IPS DF 6.9 (cell line): ENCODE data around the gene STAC2.
A peak's percentile ranks its signal among the peaks of the same experiment; 100 is the strongest.

Experiments used
- DNase-seq: peaks from one replicate; pipeline ENCODE4 v3.0.0-alpha.2; 2013; ENCODE audit warnings: low read depth, low spot score
- H3K27ac ChIP-seq: one replicate; pipeline ENCODE4 v1.5.1; 2013; ENCODE audit warnings: low read length, control low read depth
- H3K27me3 ChIP-seq: 2 replicates; pipeline ENCODE4 v1.6.1; 2013; ENCODE audit warnings: mild to moderate bottlenecking, low read length; ENCODE audit not compliant: control insufficient read depth, insufficient read depth
- H3K36me3 ChIP-seq: 2 replicates; pipeline ENCODE4 v1.6.1; 2013; ENCODE audit warnings: low read length; ENCODE audit not compliant: control insufficient read depth, insufficient read depth
- H3K4me1 ChIP-seq: 2 replicates; pipeline ENCODE4 v1.6.1; 2013; ENCODE audit warnings: low read length; ENCODE audit not compliant: control insufficient read depth, insufficient read depth
- H3K4me3 ChIP-seq: 2 replicates; pipeline ENCODE4 v1.5.1; 2013; ENCODE audit warnings: mild to moderate bottlenecking, low read length
- H3K9me3 ChIP-seq: 2 replicates; pipeline ENCODE4 v1.6.1; 2013; ENCODE audit warnings: low read length, inconsistent platforms; ENCODE audit not compliant: control insufficient read depth, insufficient read depth
- WGBS: extraction: QIAGEN DNeasy Blood & Tissue Kit; methylation state at CpG from one replicate; pipeline ENCODE4 v1.1.7; 2013; ENCODE audit warnings: mixed read lengths, missing lambda C conversion rate; ENCODE audit not compliant: insufficient read length, insufficient coverage; 5-methylcytosine and 5-hydroxymethylcytosine counted together

Gene STAC2

DNA sequence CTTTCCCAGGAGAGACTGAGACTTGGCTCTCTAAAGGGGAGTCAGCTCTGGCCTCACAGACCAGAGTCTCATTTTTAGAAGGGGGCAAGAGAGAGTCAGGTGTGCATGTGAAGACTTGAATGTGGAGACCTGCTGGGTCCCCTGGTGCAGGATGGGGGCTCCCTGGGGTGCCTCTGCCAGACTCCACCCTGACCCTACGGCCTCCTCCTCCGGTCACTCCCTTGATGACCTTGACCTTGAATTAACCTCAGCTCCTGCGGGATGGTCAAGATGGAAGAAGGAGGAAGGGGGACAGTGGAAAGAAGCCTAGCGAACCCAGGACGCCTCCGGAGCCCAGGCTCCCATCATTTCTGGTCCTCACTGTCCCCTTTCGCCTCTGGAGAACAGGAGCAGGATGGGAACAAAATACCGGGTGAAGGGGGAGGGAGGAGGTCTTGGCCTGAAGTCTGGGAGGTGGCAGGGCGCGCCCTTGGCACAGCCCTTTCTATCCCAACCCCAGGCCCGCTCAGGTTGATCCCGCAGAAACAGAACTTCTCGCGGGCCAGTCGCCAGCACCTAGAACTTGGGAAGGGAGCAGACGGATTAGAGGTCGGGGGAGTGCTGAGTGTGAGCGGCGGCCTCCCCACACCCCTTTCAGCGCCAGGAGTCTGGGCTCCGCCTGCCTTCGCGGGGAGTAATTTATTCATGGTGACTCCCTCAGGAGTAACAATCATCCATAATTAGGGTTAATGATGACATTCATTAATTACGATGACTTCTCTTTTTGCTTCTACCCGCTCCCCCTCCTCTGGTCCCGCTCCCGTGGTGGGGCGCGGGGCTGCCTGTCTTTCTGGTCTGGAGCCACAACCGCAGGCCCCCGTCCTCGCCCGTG lies 1.6 kb downstream of the STAC2 start:
- H3K27me3 ChIP-seq = peaks cover 15% of the 10 kb centered on the region; the same call in 1 of the 2 replicates

DNA sequence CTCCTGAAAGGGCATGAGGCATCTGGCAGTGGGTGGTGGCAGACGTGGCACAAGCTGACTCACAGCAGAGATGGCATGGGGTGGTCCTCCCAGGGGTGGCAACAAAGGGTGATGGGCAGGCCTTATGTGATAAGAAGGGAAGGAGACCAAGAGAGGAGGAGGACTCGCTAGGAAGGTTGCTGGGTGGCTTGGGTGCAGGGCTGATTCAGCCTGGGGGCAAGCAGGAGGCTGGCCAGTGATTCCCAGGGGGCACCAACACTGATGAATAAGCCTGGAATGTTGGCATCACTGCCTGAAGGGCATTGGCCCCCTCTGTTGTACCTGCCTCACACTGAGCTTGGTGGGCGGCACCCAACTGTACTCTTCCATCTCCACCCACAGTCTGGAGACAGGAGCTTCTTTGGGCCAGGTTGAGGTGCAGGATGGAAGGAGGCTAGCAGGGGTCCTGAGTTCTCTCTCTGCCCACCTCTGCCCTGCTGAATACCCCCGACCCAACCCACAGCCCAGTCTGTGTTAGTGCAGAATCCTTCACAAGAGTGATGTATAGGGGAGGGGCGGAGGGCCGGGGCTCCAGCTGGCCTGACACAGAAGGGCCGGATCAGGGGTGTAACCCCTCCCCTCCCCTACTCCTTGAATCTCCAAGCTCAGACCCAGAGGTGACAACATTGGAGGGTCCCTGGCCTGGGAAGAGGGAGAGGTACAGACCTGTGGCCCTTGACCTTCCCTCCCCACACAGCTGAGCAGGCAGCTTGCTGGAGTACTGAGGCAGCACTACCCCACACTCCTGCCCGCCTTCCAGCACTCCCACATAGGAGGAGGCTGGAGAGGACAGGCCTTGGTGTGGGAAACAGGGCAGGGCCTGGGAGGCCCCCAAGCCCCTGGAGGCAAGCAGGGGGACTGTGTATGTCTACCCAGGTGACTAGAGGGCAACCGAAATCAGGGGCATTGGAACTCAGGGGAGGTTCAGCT lies 2.6 kb downstream of the STAC2 start:
- DNase-seq = no peak
- Histone ChIP-seq H3K36me3 (no peaks in the 10 kb centered on the region; the same call in 1 of the 2 replicates), H3K27me3 (peaks cover 15% of the 10 kb centered on the region; the same call in 1 of the 2 replicates), H3K9me3 (no peaks in the 10 kb centered on the region), H3K4me1 (peaks cover 3% of the 10 kb centered on the region; the same call in 1 of the 2 replicates), H3K27ac (no peak overlapping the region), H3K4me3 (no peak overlapping the region)
- WGBS = no CpG with 5 or more reads among the region's 9 CpGs

More for the DNA sequence above, 1.6 kb downstream of the STAC2 start:
- H3K36me3 ChIP-seq = no peaks in the 10 kb centered on the region; the same call in 1 of the 2 replicates
- peaks cover 3% of the 10 kb centered on the region; the same call in 1 of the 2 replicates for H3K4me1 ChIP-seq
- no peaks in the 10 kb centered on the region for H3K9me3 ChIP-seq
- DNase-seq = no peak
- no CpG with 5 or more reads among the region's 33 CpGs for WGBS
- H3K4me3 ChIP-seq = peak overlapping the region; percentile 50; the same call in 1 of the 2 replicates
- H3K27ac ChIP-seq = no peak overlapping the region

DNA sequence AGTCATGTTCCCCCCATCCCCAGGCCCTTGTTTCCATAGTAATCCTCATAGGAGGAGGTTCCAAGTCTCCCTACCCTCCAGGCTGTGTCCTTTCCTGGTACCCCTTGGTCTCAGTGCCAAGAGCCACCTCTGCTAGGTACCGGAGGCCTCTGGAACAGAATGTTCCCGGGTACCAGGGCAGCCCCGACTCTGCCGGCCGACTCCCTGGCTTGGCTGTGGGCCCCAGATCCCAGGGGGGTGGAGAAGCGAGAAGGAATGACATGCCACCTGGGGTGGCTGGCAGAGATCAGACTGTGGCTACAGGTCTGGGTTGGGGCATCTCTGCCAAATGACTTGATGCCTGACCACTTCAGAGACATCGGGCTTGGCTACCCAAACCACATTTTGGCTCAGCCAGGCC lies 3.6 kb downstream of the STAC2 start:
- no peak overlapping the region for H3K27ac ChIP-seq
- WGBS = no CpG with 5 or more reads among the region's 7 CpGs
- DNase-seq = no peak
- no peaks in the 10 kb centered on the region; the same call in 1 of the 2 replicates for H3K36me3 ChIP-seq
- H3K9me3 ChIP-seq = no peaks in the 10 kb centered on the region
- H3K4me3 ChIP-seq = no peak overlapping the region
- H3K27me3 ChIP-seq = peaks cover 15% of the 10 kb centered on the region; the same call in 1 of the 2 replicates
- H3K4me1 ChIP-seq = peaks cover 5% of the 10 kb centered on the region; the same call in 1 of the 2 replicates

DNA sequence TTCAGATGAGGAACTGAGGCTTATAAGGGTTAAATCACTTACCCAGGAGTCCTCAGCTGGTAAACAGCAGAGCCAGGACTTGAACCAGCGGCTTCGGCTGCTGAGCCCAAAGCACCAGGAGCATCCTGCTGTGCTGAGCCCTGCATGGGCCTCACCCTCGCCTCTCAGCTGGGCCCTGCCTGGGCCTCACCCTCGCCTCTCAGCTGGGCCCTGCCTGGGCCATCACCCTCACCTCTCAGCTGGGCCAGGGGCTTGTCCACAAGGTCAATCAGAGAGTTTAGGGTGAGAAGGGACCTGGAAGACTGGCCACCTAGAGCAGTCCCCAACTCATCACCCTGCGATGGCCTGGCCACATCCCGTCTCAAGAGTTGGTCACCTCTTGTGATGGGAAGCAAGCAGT lies 4.2 kb downstream of the STAC2 start:
- Histone ChIP-seq H3K4me3 (no peak overlapping the region), H3K36me3 (no peaks in the 10 kb centered on the region; the same call in 1 of the 2 replicates), H3K4me1 (peaks cover 5% of the 10 kb centered on the region; the same call in 1 of the 2 replicates), H3K9me3 (no peaks in the 10 kb centered on the region), H3K27me3 (peaks cover 15% of the 10 kb centered on the region; the same call in 1 of the 2 replicates), H3K27ac (no peak overlapping the region)
- no peak for DNase-seq
- WGBS = no CpG with 5 or more reads among the region's 6 CpGs

DNA sequence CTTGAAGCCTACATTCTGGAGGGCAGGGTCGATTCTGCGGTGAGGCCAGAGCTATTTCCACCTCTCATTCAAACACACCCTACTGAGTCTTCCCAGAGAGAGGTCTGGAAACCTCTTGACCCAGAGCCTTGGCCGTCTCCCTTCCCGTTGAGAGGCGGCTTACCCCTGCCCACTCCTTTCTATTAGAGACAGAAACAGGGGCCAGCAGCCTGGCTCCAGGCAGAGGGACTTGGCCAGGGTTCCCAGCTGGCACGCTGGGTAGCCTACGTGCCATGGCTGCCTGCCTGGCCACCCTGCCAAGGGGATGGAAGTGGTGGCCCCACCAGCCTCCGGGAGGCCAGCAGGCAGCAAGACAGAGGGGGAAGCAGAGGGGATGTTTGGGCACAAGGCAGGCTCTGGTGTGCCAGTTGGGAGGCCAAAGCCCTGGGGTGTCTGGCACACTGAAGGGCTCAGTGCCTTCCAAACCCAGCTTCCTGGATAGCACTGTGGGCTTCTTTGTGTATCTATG lies 6.0 kb downstream of the STAC2 start:
- Histone ChIP-seq H3K36me3 (no peaks in the 10 kb centered on the region; the same call in 1 of the 2 replicates), H3K27ac (no peak overlapping the region), H3K9me3 (no peaks in the 10 kb centered on the region), H3K4me3 (no peak overlapping the region), H3K4me1 (peaks cover 5% of the 10 kb centered on the region; the same call in 1 of the 2 replicates), H3K27me3 (peaks cover 9% of the 10 kb centered on the region; the same call in 1 of the 2 replicates)
- DNase-seq = no peak
- no CpG with 5 or more reads among the region's 8 CpGs for WGBS

DNA sequence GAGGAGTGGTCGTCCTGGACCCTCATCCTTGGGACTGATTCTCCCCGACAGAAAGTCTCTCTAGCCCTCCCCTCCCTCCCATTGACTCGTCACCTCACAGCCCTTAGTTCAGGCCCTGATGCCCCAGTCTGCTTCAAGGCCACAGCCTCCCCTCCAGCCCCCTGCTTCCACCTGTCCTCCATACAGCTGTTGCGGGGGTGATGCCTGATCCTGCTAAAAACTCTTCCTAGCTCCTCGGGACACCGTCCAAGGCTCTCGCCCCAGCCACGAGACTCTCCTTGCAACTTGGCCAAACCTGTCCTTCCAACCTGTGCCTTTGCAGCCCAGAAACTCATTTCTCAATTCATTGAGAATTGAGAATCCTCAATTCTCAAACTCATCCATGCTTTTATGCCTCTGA lies 6.8 kb downstream of the STAC2 start:
- Histone ChIP-seq H3K9me3 (no peaks in the 10 kb centered on the region), H3K4me1 (peaks cover 3% of the 10 kb centered on the region; the same call in 1 of the 2 replicates), H3K4me3 (no peak overlapping the region), H3K27me3 (peaks cover under 1% of the 10 kb centered on the region; the same call in 1 of the 2 replicates), H3K36me3 (no peaks in the 10 kb centered on the region; the same call in 1 of the 2 replicates), H3K27ac (no peak overlapping the region)
- no CpG with 5 or more reads among the region's 8 CpGs for WGBS
- no peak for DNase-seq

DNA sequence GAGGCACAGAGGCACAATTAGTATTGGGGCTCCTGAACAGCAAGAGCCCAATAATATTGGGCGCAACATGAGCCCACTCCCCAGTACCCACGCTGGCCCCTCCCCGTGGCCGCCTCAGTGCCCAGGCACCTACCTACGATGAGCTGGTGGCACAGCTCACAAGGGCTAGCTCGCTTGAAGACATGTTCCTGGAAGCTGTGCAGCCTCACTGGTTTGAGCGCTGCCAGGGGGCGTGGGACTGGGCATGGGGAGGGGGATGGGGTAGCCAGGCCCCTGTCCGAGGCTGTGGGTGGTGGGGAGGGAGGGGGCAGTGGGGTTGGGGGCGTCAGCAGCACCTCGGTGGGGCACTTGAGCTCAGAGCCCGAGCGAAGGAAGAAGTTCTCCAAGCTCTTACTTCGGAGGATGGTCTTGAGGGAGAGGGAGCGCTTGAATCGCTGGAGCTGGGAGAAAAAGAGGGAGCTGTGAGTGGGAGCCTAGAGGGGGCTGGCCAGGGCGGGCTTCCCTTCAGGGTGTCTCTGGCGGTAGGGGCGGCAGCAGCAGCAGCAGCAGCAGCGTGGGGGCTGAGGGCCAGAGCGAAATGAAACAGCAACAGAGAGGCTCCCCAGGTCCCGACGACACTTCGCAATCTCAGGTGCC lies 7.9 kb downstream of the STAC2 start:
- WGBS = no CpG with 5 or more reads among the region's 24 CpGs
- no peak for DNase-seq
- Histone ChIP-seq H3K9me3 (no peaks in the 10 kb centered on the region), H3K4me1 (peaks cover 2% of the 10 kb centered on the region; the same call in 1 of the 2 replicates), H3K36me3 (no peaks in the 10 kb centered on the region; the same call in 1 of the 2 replicates), H3K4me3 (no peak overlapping the region), H3K27ac (no peak overlapping the region), H3K27me3 (no peaks in the 10 kb centered on the region)

DNA sequence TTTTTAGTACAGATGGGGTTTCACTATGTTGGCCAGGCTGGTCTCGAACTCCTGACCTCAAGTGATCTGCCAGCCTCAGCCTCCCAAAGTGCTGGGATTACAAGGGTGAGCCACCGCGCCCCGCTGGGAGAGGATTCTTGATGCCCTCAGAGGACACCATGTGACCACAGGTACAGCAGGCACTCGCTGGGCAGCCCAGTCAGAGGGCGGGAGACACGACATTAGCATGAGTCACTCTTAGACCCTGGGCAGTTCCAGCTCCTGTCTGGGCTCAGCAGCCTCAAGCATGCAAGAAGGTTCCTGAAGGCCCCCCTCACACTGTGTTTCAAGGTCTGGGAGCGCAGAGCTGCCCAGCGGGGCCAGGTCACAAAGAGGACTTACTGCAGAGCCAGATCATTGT lies 11.9 kb downstream of the STAC2 start:
- Histone ChIP-seq H3K4me3 (no peak overlapping the region), H3K27ac (no peak overlapping the region), H3K36me3 (no peaks in the 10 kb centered on the region; the same call in 1 of the 2 replicates), H3K27me3 (no peaks in the 10 kb centered on the region), H3K4me1 (peaks cover 3% of the 10 kb centered on the region), H3K9me3 (no peaks in the 10 kb centered on the region)
- no peak for DNase-seq
- no CpG with 5 or more reads among the region's 9 CpGs for WGBS

DNA sequence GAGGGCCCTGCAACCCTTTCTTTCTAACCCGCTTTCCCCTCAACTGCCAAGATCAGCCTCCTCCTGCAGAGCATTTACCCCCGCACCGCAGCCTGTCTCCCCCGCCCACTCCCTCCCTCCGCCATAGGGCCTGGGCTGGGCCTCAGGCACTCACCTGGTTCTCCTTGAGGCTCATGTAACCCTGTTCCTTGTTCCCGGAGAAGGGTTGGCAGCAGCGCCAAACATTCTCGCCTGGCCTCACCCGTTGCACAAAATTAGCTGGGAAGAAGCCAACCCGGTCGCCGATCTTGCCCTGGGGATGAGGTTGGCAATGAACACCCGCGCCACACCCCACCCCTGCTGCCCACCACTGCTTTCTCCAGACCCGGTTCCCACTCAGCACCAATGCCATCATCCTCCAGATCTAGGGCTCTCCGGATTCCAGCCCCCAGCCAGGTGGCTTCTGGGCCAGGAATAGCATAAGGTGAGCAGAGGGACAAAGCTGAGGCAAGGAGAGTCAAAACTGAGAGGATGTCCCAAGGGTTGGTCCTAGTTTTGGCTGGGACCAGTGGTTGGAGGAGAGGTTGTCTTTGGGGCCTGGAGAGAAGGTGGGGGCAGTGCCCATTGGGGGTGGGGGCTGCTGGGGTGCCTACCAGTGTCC lies 12.8 kb downstream of the STAC2 start:
- WGBS = no CpG with 5 or more reads among the region's 16 CpGs
- DNase-seq = no peak

More for the DNA sequence above, 12.8 kb downstream of the STAC2 start:
- no peaks in the 10 kb centered on the region for H3K27me3 ChIP-seq
- no peak overlapping the region for H3K27ac ChIP-seq
- no peaks in the 10 kb centered on the region for H3K9me3 ChIP-seq
- no peaks in the 10 kb centered on the region; the same call in 1 of the 2 replicates for H3K36me3 ChIP-seq
- no peak overlapping the region for H3K4me3 ChIP-seq
- H3K4me1 ChIP-seq = peaks cover 7% of the 10 kb centered on the region
